ENCODE data around the gene SLC39A12.

The SLC39A12 gene

GRCh38 chr10:18066947-18067346 is 115.2 kb downstream of the SLC39A12 start:
- DNase-seq, result no peak

DNA sequence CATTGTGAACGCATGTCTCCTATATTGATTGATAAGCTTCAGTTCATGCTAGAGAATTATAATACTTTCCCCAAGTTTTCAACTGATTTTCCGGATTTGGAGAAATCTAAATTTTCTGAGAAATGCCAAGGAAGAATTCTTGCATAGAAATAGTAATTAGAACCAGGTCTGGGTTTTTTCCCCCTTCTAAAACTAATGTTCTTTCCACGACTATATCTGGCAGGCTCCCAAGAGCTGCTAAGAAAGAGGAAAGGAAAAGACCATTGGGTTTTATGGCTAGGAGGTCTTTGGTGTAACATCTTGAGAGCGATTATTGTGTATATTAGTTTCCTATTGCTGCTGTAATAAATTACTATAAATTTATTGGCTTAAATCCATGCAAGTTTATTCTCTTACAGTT is 116.7 kb downstream of the SLC39A12 start:
- no peak for DNase-seq

DNA sequence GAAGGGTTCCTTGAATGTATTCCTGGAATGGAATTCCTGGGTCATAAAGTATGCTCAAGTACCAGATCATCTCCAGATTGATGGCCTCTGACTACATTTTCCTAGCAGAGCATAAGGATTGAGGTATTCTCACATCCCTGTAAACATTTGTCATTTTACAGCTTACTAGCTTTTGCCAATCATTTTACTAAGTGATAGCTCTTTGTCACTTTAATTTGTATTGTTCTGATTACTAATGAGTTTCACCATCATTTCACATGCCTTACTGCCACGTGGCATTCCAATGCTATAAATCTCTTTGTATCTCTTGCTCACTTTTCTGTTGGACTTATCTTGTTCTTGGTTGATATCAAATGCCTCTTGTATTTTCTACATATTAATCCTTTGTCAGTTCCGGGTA is 119.9 kb downstream of the SLC39A12 start:
- DNase-seq, result no peak

- DNase-seq, result no peak
Measured at GRCh38 chr10:18073314-18073713, 121.6 kb downstream of the SLC39A12 start.

- DNase-seq, result no peak
Measured at GRCh38 chr10:18075881-18076280, 124.2 kb downstream of the SLC39A12 start.

DNA sequence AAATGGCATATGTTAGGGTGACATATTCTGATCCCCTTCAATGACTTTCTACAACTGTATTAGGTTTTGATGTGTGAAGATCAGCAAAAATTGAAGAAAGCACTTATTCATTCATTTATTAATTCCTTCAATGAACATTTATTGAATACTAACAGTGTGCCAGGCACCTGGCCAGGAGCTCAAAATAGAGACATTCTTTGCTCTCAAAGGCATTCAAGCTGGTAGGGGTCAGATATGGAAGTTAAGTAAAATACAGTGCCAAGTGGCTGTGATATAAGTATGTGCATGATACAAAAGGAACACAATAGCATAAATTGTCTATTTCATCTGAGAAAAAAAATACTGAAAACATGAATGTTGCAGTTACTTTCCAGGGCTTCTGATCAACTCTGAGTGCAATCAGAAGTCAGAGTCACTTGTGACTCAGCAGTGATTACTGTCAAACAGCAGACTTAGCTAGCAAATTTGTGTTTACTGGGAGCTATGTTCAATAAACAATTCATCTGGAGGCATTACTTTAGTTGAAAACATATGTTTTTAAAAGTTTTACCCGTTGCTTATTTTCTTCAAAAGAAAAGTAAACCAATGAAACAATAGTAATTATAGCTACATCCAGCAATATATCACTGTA is 128.1 kb downstream of the SLC39A12 start:
- no peak for DNase-seq

- DNase-seq, result no peak
Measured at GRCh38 chr10:18082381-18082780, 130.7 kb downstream of the SLC39A12 start.

- DNase-seq, result no peak
Measured at GRCh38 chr10:18085855-18086254, 134.1 kb downstream of the SLC39A12 start.

DNA sequence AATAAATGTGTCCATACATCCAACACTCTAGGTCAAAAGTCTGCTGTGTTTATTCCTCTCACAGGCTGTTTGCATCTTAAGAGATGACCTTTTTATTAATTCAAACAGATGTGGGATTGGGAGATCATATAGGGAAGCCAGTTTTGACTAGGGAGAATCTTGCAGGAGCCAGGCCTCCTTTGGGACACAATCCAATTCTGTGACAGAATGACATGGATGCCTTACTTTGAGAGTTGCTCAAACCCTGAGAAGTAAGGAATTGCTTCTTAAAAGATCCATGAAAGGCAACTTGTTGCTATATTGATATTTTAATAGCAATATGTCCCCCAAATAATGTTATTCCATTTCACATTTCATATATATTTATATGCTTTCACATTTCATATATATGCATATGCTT is 135.0 kb downstream of the SLC39A12 start:
- DNase-seq, result no peak

DNA sequence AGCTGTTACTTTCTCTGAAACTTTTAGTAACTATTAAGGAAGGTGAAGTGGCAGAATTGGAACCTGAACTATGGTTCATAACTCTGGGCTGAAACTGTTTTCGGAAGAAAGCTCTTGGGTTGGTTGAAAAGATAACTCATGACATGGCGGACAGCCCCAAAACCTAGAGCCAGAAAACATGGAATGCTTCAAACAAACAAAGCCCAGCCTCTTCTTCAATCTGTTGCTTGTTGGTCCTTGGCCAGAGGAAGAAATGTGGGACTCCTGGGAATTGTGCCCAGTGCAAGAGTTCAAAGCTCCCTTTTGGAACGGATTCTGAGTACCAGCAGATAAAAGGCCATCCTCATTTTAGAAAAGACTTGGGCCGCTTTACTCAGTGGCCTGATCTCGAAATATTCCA is 135.6 kb downstream of the SLC39A12 start:
- no peak for DNase-seq

Measured in hematopoietic multipotent progenitor cell treated with erythropoietin and hydrocortisone succinate and interleukin-3 and kit ligand, for 4 days (in vitro differentiated cells).